GM19468 (cell line): ENCODE results near the gene SLC6A17.

ENCODE experiments used
- ATAC-seq: cut with Tn5 transposase; IDR thresholded peaks from one replicate; pipeline ENCODE4 v1.9.1; 2021; ENCODE audit warnings: mild to moderate bottlenecking, moderate library complexity, moderate number of reproducible peaks; ENCODE audit not compliant: unreplicated experiment; ENCODE audit errors: extremely low read depth

SLC6A17 gene

GRCh38 chr1:110170766-110171733, 20.8 kb downstream of the SLC6A17 start:
- no peak for ATAC-seq

- ATAC-seq: no peak
These were observed 21.7 kb downstream of the SLC6A17 start for GRCh38 chr1:110172001-110172400.

GRCh38 chr1:110173466-110174105, 23.3 kb downstream of the SLC6A17 start:
- no peak for ATAC-seq

DNA sequence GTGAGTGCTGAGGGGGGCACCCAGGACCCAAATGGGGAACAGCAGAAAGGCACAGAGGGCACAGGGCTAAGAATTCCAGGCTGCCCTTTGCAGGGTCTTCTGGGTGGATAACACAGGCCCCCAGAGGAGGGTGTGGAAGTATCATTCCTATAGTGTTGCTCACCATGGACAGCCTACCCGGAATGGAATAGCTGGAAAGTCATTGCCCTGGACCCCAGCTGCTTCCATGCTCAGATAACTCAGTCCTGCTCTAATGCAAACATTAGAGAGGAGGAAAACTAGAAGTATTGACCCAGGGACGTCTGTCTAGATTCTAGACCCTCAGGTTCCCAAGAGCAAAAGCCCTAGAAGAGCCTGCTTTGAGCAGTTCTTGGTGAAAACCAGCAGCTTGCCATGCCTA, 24.7 kb downstream of the SLC6A17 start:
- ATAC-seq: no peak

DNA sequence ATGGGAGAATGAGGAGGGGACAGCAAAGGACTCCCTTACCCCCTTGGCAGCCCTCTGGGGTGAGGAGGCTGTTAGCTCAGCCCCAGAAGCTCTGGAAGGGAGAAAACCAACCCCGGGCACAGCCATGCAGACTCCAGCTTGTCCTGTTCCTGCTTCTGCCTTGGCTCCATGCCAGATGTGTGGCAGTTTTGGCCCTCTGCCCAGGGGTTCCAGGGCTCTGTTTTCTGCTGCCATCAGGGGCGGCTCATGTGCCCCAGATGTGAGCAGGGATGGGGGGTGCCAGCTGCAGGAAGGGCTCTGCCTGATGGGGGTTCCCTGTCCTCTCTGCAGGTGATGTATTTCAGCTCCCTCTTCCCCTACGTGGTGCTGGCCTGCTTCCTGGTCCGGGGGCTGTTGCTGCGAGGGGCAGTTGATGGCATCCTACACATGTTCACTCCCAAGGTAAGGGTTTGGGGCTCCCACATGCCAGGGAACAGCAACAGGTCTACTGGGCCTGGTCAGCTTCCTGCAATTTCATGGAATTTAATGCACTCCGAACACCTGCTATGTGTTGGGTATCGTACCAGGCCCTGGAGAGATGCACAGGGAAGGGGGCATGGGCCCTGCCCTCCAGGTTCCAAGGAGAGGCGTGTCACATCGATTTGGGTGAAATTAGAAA, 26.1 kb downstream of the SLC6A17 start:
- no peak for ATAC-seq

DNA sequence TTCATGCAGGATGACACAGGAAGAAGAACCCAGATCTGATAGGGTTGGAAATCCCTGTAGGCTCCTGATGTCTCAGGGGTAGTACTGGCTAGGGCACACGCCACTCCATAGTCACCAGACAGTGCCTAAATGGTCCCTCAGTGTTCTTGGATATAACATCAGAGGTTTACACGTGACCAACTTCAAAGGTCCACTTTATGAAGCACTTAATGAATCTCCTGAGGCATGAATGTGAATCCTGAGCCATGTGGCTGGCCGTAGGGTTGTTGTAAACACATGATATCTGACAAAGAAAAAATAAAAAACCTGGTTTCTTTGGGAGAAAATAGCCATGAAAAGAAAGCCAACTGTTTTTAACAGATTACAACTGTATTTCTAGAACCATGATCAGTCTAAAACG, 27.5 kb downstream of the SLC6A17 start:
- no peak for ATAC-seq

DNA sequence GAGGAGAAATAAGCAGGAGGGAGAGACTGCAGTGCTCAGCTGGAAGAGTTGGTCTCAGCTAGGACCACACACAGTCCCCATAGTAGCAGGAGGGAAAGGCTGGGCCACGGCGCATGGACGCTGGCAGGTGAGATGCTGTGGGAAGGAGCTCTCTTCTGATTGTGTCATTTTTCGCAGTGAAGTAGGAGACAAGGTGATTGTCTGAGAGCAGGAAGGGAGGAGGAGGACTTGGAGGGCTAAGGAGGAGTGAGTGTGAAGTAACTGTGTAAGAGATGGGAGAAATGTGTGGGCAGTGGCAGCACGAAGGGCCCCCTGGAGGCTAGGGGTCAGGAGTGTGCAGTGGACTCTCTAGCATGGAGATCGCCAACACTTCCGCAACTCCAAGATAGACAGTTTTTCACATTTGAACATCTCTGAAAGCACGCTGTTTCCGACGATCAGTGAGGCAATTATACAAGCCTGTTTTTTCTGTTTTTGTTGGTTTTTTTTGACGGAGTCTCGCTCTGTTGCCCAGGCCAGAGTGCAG, 33.4 kb downstream of the SLC6A17 start:
- ATAC-seq: no peak

GRCh38 chr1:110184446-110184845, 34.2 kb downstream of the SLC6A17 start:
- no peak for ATAC-seq

DNA sequence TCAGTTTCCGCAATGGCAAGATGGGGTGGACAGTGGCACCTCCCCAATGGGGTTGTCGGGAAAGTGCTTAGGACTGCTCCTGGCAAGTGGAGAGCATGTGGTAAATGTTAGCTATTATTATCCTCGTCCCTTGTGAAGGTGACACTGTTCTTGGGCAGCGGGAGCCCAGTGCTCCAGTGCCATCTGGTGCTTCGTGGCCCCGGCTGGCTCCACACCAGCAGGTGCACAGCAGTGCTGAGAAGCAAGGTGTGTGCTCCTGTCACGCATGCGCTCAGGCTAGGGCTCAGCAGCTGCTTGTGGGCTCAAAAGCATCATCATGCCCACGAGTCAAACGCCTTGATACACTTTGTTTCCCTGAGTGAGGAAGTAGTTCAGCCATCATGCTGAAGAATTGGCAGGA, 34.9 kb downstream of the SLC6A17 start:
- ATAC-seq: no peak

GRCh38 chr1:110186558-110186957, 36.3 kb downstream of the SLC6A17 start:
- ATAC-seq: no peak

DNA sequence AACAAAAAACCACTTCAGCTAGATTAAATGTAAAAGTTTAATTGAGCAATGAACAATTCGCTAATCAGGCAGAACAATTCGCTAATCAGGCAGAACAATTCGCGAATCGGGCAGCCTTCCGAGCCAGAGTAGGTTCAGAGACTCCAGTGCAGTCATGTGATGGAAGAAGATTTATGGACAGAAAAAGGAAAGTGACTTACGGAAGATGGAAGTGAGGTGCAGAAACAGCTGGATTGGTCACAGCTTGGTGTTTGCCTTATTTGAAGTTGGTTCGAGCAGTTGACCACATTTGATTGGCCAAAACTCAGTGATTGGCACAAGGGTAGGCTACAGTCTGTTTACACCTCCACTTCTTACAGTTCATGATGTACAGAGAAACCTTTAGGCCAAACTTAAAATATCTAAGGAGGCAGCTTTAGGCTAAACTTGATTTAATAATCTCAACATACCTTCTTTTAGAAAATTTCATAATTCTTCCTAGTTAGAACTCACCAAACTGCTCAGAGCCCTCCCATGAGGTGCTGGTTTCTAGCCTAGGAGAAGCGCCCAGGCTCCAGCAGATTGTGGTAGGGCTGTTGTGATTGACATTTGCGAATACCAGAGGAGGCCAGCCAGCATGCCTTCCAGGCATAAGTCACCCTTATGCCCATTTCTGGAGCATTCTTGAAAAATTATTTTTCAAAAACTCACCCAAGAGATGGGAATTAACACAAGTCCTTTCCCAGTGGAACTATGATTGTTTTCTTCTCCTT, 37.0 kb downstream of the SLC6A17 start:
- ATAC-seq: no peak

- ATAC-seq: no peak
These were observed 37.8 kb downstream of the SLC6A17 start for GRCh38 chr1:110188035-110188618.

GRCh38 chr1:110189181-110189580, 38.9 kb downstream of the SLC6A17 start:
- no peak for ATAC-seq

GRCh38 chr1:110190282-110190929, 40.1 kb downstream of the SLC6A17 start:
- no peak for ATAC-seq

- ATAC-seq: no peak
These were observed 42.2 kb downstream of the SLC6A17 start for GRCh38 chr1:110192541-110192940.

DNA sequence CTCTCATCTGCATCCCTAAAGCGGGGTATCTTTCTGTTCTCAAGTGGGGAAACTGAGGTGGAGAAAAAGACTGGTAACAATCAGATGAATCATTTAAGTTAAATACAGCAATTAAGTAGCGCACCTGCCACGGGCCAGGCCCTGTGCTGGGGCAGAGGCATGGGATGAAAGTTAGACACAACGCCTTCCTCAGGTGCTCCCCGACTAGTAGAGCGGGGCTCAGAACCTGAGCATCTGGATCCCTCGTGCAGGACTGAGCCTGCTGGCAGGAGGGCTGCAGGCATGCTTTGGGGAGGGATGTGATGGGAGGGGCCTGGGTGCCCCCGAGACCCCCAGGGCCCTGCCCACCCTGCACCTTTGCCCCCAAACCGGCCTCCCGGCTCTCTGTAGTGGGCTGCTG, 44.9 kb downstream of the SLC6A17 start:
- no peak for ATAC-seq

DNA sequence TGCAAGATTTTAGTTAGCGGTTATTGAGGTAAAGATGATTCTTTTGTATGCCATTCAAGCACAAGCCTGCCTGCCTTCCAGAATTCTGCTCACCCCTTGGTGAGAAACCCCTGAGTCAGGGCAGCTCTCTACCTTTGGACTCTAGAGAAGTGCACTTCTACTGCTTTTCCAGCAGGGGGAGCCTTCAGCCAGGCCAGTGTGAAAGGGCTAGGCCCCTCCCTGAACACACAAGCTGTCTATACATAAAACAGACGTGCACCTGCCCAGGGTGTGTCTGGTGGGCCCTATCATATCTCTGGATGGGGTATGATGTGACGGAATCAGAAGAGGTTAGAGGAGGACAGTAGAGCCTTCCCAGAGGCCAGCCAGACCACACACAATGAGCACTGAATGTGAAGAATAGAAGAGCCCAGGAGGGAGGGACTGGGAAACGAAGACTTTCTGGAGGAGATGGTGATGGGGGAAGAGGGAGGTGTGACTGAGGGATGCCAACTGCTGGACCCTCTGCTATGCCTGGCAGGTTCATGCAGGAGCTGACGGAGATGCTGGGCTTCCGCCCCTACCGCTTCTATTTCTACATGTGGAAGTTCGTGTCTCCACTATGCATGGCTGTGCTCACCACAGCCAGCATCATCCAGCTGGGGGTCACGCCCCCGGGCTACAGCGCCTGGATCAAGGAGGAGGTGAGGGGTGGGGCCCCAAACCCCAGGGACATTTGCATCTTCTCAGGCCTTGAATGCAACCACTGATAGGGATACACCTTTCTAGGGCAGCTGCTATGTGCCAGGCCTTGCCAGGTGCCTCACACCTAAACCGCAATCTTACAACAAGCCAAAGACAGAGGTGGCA, 46.8 kb downstream of the SLC6A17 start:
- no peak for ATAC-seq

DNA sequence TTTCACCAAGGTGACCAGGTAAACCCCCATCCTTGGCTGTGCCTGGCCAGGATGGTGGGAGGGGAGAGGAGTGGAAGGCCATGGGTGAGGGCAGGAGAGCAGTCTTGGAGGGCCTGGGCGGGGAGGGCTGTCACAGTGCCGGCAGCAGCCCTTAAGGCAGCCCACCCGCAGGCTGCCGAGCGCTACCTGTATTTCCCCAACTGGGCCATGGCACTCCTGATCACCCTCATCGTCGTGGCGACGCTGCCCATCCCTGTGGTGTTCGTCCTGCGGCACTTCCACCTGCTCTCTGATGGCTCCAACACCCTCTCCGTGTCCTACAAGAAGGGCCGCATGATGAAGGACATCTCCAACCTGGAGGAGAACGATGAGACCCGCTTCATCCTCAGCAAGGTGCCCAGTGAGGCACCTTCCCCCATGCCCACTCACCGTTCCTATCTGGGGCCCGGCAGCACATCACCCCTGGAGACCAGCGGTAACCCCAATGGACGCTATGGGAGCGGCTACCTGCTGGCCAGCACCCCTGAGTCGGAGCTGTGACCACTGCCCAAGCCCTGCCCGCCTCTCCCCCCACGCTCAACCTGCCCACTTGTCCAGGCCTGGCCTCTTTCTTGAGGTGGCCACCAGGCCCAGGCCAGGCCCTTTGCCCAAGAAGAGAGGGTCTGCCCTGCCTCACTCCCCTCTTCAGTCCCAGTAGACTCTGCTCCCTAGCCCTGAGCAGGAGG, 47.8 kb downstream of the SLC6A17 start:
- ATAC-seq: no peak
